Suprapubic skin (tissue), 4 donors: ENCODE data around the gene VCX2. TPM values are rescaled to one million over a fixed set of nuclear protein-coding genes. Genes with fewer than 3 reads are reported as not detected.
"Not testable (repeated sequence)": the region's sequence is repeated elsewhere in the genome, so short reads cannot be mapped to it uniquely, and the experiment has no call there.

Experiments
- DNase-seq, 2 donors: peaks; one replicate each; pipeline ENCODE4 v3.0.0-alpha.2; 2019; ENCODE audit warnings: low spot score in 2 of 2
- H3K27ac ChIP-seq: fragments of 200-600 bp; sonication (generic); one replicate; pipeline ENCODE4 v1.5.1; 2019
- H3K27me3 ChIP-seq: fragments of 200-600 bp; sonication (generic); one replicate; pipeline ENCODE4 v1.5.1; 2019
- H3K36me3 ChIP-seq: fragments of 200-600 bp; sonication (generic); one replicate; pipeline ENCODE4 v1.5.1; 2019
- H3K4me1 ChIP-seq: fragments of 200-600 bp; sonication (generic); one replicate; pipeline ENCODE4 v1.5.1; 2019
- H3K4me3 ChIP-seq: fragments of 200-600 bp; sonication (generic); one replicate; pipeline ENCODE4 v1.5.1; 2019; ENCODE audit warnings: mild to moderate bottlenecking
- H3K9me3 ChIP-seq: fragments of 200-600 bp; sonication (generic); one replicate; pipeline ENCODE4 v1.5.1; 2019
- EP300 ChIP-seq: sonication (generic); formaldehyde crosslinking; IDR thresholded peaks from one replicate; pipeline ENCODE4 v1.6.1; 2017; ENCODE audit warnings: antibody characterized with exemption
- POLR2A ChIP-seq, 2 donors: fragments of 450-650 bp; IDR thresholded peaks; one replicate each; pipeline ENCODE4 v1.6.1; 2017; ENCODE audit warnings: antibody characterized with exemption in 2 of 2, mild to moderate bottlenecking in 2 of 2, moderate library complexity in 2 of 2
- POLR2AphosphoS5 ChIP-seq, 3 donors: sonication (generic); formaldehyde crosslinking; IDR thresholded peaks; one replicate each; pipeline ENCODE4 v1.6.1; 2017; ENCODE audit warnings: antibody characterized with exemption in 3 of 3
- WGBS: methylation state at CpG from one replicate; pipeline ENCODE4 v1.1.5; 2018; 5-methylcytosine and 5-hydroxymethylcytosine counted together
- total RNA-seq, 4 donors: library from RNA; depleted of rRNA; stranded (reverse); fragments of >200 nt; gene quantifications; one replicate each; pipeline ENCODE4 v1.1.0, GENCODE V29; 2016
- TF ChIP-seq, protein P1 (sequence below), 2 donors: fragments of 200-600 bp in 1 of 2; fragments of 450-650 bp in 1 of 2; sonication (generic) in 1 of 2; IDR thresholded peaks; one replicate each; pipeline ENCODE4 v1.5.1; 2016 to 2019; ENCODE audit warnings: antibody characterized with exemption in 2 of 2, mild to moderate bottlenecking in 1 of 2, moderate library complexity in 1 of 2

The VCX2 gene
- not detected for total RNA-seq

DNA sequence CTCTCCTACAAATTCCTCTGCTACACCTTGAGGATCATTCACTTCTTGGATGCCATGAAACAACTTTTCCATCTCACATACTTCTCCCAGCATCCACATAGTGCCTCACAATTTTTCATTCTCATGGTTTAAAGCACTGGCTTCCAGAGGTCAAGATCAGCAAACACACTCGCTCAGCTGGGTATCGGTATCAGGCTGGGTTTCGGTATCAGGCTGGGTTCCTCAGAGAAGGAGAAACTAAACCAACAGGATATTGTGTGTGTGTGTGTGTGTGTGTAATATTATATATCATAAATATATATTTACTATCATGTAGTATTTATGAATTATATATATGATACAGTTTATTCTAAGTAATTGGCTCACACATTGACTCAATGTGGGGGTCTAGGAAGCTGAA lies at the start of gene VCX2:
Gene VCX2 (minus strand): TSS at position 99 of the 400 bp plus-strand sequence. CDS start 624 bp downstream, outside the sequence.
- not testable (repeated sequence) for H3K36me3 ChIP-seq, H3K27me3 ChIP-seq, DNase-seq, H3K4me3 ChIP-seq, H3K4me1 ChIP-seq, H3K27ac ChIP-seq, H3K9me3 ChIP-seq
- WGBS = 97% methylated on average over 3 of the region's 3 CpGs

DNA sequence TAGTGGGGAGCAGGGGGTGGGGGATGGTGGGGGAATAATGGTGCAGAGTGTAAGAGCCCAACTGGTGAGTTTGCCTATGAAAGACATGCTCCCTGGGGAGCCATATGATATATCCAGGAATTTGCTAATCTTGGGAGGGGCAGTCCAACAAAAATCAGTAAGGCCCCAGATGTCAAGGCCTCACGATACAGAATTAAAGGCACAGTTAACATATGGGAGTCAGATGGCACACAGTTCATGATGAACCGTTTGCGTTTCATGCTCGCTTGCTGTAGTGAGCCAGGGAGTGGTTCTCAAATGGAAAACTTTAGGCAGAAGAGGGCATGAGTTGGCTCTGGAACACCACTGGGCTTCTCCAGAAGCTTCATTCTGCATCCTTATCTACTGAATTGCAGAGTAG lies 33.9 kb upstream of the VCX2 start:
- no peaks in the 10 kb centered on the region for H3K9me3 ChIP-seq
- no peak for DNase-seq
- H3K4me1 ChIP-seq = no peaks in the 10 kb centered on the region
- H3K27ac ChIP-seq = no peak overlapping the region
- WGBS = 51% methylated on average over 4 of the region's 4 CpGs
- no peak overlapping the region for H3K4me3 ChIP-seq
- H3K27me3 ChIP-seq = no peaks in the 10 kb centered on the region
- no peak for TF ChIP-seq POLR2AphosphoS5 (IDR thresholded peaks at IDR 0.05)
- no peaks in the 10 kb centered on the region for H3K36me3 ChIP-seq

DNA sequence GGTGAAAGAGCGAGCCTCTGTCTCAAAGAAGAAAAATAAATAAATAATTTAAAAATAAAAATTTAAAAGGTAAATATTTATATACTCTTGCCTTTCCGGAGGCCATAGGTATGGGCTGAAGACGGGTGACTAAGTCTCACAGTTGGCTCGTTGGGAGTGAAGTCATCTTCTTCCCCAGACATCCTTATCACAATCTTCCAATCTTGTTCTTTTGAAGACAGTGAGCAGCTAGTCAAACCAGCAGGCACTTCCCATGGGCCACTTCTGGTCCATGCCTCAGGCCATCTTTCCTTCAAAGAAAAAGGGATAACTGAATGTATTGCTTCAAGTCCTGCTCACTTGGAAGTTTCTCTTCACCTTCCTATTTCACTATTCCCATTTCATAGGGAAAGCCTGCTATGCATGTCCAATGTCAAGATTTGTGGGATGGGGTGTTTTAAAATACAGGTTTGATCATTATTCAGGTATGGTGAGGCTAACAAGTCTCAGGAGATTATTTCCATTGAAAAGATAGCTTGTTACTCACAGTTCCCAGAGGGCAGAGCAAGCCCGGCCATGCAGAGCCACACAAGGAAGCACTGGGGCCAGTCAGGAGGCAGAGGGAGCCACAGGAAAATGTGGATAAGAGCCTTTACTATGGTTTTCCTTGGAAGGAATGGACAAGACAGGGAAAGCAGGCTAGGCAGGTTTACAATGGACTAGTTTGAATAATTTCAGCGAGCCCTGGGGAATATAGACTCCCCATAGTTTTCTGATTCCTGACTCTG lies 33.3 kb upstream of the VCX2 start:
- WGBS = 44% methylated on average over 6 of the region's 6 CpGs
- no peaks in the 10 kb centered on the region for H3K36me3 ChIP-seq
- TF ChIP-seq EP300 (no peak), POLR2AphosphoS5 (IDR thresholded peaks at IDR 0.05) (no peak), POLR2A (IDR thresholded peaks at IDR 0.05) (no peak)
- TF ChIP-seq, protein P1, sequence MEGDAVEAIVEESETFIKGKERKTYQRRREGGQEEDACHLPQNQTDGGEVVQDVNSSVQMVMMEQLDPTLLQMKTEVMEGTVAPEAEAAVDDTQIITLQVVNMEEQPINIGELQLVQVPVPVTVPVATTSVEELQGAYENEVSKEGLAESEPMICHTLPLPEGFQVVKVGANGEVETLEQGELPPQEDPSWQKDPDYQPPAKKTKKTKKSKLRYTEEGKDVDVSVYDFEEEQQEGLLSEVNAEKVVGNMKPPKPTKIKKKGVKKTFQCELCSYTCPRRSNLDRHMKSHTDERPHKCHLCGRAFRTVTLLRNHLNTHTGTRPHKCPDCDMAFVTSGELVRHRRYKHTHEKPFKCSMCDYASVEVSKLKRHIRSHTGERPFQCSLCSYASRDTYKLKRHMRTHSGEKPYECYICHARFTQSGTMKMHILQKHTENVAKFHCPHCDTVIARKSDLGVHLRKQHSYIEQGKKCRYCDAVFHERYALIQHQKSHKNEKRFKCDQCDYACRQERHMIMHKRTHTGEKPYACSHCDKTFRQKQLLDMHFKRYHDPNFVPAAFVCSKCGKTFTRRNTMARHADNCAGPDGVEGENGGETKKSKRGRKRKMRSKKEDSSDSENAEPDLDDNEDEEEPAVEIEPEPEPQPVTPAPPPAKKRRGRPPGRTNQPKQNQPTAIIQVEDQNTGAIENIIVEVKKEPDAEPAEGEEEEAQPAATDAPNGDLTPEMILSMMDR (IDR thresholded peaks at IDR 0.05) = no peak
- H3K27ac ChIP-seq = no peak overlapping the region
- no peaks in the 10 kb centered on the region for H3K27me3 ChIP-seq
- no peak overlapping the region for H3K4me3 ChIP-seq
- no peaks in the 10 kb centered on the region for H3K9me3 ChIP-seq
- H3K4me1 ChIP-seq = no peaks in the 10 kb centered on the region
- no peak for DNase-seq

DNA sequence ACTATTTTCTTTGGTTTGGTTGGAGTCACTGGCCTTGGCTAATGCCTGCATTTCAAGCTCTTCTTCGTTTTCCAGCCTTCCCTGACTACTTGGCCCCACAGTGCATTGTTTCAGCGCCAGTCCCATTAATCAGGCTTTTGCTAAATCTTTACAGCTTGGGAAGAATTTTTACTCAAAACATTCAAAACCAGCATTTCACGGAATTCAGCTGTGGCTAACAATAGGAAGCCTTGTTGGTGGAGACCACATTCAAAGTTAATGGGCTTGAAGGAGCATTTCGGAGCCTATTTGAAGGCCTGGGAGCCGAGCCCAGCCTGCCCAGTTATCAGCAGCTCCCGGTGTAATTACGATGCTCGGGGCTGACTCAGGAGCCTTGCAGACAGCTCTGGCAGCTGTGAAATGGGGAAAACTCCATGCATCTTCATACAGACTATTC lies 30.8 kb upstream of the VCX2 start:
- no peaks in the 10 kb centered on the region for H3K4me1 ChIP-seq
- H3K27ac ChIP-seq = no peak overlapping the region
- H3K27me3 ChIP-seq = no peaks in the 10 kb centered on the region
- DNase-seq = no peak
- no peaks in the 10 kb centered on the region for H3K36me3 ChIP-seq
- 51% methylated on average over 8 of the region's 8 CpGs for WGBS
- H3K9me3 ChIP-seq = no peaks in the 10 kb centered on the region
- TF ChIP-seq POLR2A (IDR thresholded peaks at IDR 0.05) = no peak
- TF ChIP-seq EP300 = no peak
- no peak for TF ChIP-seq POLR2AphosphoS5 (IDR thresholded peaks at IDR 0.05)
- TF ChIP-seq, protein P1 (IDR thresholded peaks at IDR 0.05) = no peak
- H3K4me3 ChIP-seq = no peak overlapping the region

DNA sequence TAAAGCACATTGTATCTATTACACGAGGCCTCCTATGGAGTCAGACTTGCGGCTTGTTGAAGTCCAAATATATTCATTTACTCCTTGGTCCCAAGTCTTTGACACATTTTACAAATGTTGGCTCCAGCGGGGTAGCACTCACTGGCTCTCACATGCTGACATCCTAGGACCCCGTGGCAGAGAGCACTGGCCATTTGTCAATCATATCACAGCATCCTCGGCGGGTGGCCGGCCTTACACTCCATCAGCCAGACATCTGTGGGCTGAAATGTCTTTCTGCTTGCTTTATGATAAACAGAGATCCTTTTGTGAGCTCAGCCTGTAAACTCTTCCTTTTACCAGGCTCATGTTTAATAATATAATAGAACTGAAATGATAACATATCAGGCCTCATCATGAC lies 25.7 kb upstream of the VCX2 start:
- Histone ChIP-seq H3K27me3 (no peaks in the 10 kb centered on the region), H3K9me3 (no peaks in the 10 kb centered on the region), H3K4me3 (no peak overlapping the region), H3K27ac (no peak overlapping the region), H3K4me1 (no peaks in the 10 kb centered on the region), H3K36me3 (no peaks in the 10 kb centered on the region)
- 83% methylated on average over 7 of the region's 7 CpGs for WGBS
- TF ChIP-seq, protein P1 (IDR thresholded peaks at IDR 0.05) = no peak
- TF ChIP-seq EP300 (no peak), POLR2A (IDR thresholded peaks at IDR 0.05) (no peak), POLR2AphosphoS5 (IDR thresholded peaks at IDR 0.05) (no peak)
- DNase-seq = no peak

DNA sequence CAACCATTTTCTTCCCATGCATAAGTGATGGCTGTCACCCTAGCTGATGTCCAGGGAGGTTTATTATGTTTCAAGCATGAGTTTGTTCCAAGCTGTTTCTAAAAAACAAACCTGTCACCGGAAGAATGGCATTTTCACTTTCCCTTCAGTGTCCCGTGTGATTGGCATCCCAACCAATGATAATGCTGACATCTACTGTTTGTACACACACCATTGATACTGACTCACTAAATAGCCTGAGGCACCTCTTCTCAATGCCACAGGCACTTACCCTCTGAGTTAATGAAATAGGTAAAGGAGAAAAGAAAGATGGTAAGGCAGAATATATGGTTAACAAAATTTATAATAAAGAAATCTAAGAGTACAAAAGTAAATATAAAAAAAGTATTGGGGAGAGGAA lies 23.1 kb upstream of the VCX2 start:
- Histone ChIP-seq H3K27ac (no peak overlapping the region), H3K9me3 (no peaks in the 10 kb centered on the region), H3K36me3 (no peaks in the 10 kb centered on the region), H3K4me3 (no peak overlapping the region), H3K4me1 (no peaks in the 10 kb centered on the region), H3K27me3 (no peaks in the 10 kb centered on the region)
- DNase-seq = no peak
- no peak for TF ChIP-seq POLR2A (IDR thresholded peaks at IDR 0.05)
- TF ChIP-seq, protein P1 (IDR thresholded peaks at IDR 0.05) = no peak
- no peak for TF ChIP-seq POLR2AphosphoS5 (IDR thresholded peaks at IDR 0.05)
- no peak for TF ChIP-seq EP300
- WGBS = 79% methylated on average over 2 of the region's 2 CpGs
